Activated naive CD4-positive, alpha-beta T cell treated with anti-CD3 and anti-CD28 coated beads, Interleukin-2, amount 50 U/mL, for 72 hours (primary cell): Measurements from ENCODE around the gene TNP1. TPM values are rescaled to one million over a fixed set of nuclear protein-coding genes. Genes with fewer than 3 reads are reported as not detected.

Experiments
- ATAC-seq, 2 donors: fragments of 150-1000 bp; cut with Tn5 transposase; 2 replicates each; pipeline ENCODE4 v1.10.0; 2021; ENCODE audit warnings: mild to moderate bottlenecking in 2 of 2, moderate library complexity in 2 of 2
- DNase-seq, 2 donors: peaks; one replicate each; pipeline ENCODE4 v3.0.0; 2021 to 2022; ENCODE audit warnings: low spot score in 2 of 2
- H3K27ac Mint-ChIP-seq, 2 donors: one replicate each; pipeline ENCODE4 v1.8.0; 2022; ENCODE audit warnings: mild to moderate bottlenecking in 2 of 2, mixed read lengths in 2 of 2
- H3K36me3 Mint-ChIP-seq, 2 donors: one replicate each; pipeline ENCODE4 v1.8.0; 2022; ENCODE audit warnings: mixed read lengths in 2 of 2
- H3K9me3 Mint-ChIP-seq, 2 donors: one replicate each; pipeline ENCODE4 v1.8.0; 2022; ENCODE audit warnings: mixed read lengths in 2 of 2
- total RNA-seq, 2 donors: library from RNA; stranded (reverse); gene quantifications; one replicate each; pipeline ENCODE4 v1.2.3, GENCODE V29; 2022

The TNP1 gene
- not detected for total RNA-seq

- H3K9me3 Mint-ChIP-seq = no peaks in the 10 kb centered on the region
- DNase-seq (no peak), ATAC-seq (no peak)
- H3K27ac Mint-ChIP-seq = peak within 1 kb of the TSS in 1 of 2 donors; percentile 45
- no peaks in the 10 kb centered on the region for H3K36me3 Mint-ChIP-seq
Observed at GRCh38 chr2:216859944-216860343, at the start of gene TNP1. Gene TNP1 (minus strand): TSS chr2:216860064. CDS start chr2:216860034, 30 bp downstream.

- DNase-seq (no peak), ATAC-seq (no peak)
- Mint-ChIP-seq H3K9me3 (peaks cover 6 to 8% of the 10 kb centered on the region in 2 donors), H3K27ac (no peak overlapping the region), H3K36me3 (peaks cover 2 to 7% of the 10 kb centered on the region in 2 donors)
Observed at GRCh38 chr2:216908300-216908699, 48.4 kb upstream of the TNP1 start.

- peaks cover 12 to 18% of the 10 kb centered on the region in 2 donors for H3K9me3 Mint-ChIP-seq
- ATAC-seq = no peak
Observed at GRCh38 chr2:216905649-216906329, 45.9 kb upstream of the TNP1 start.

GRCh38 chr2:216904974-216905373 lies 45.1 kb upstream of the TNP1 start:
- Mint-ChIP-seq H3K9me3 (peaks cover 17 to 25% of the 10 kb centered on the region in 2 donors), H3K27ac (no peak overlapping the region), H3K36me3 (peaks cover 18 to 31% of the 10 kb centered on the region in 2 donors)
- no peak for DNase-seq
- ATAC-seq = no peak

More at GRCh38 chr2:216905649-216906329, 45.9 kb upstream of the TNP1 start:
- H3K27ac Mint-ChIP-seq = no peak overlapping the region
- peaks cover 10 to 23% of the 10 kb centered on the region in 2 donors for H3K36me3 Mint-ChIP-seq
- no peak for DNase-seq

- ATAC-seq (no peak), DNase-seq (no peak)
- H3K9me3 Mint-ChIP-seq = peaks cover 17 to 25% of the 10 kb centered on the region in 2 donors
- no peak overlapping the region for H3K27ac Mint-ChIP-seq
- H3K36me3 Mint-ChIP-seq = peaks cover 22 to 32% of the 10 kb centered on the region in 2 donors
Observed at GRCh38 chr2:216904554-216904953, 44.7 kb upstream of the TNP1 start.

- DNase-seq (no peak), ATAC-seq (no peak)
- Mint-ChIP-seq H3K36me3 (peaks cover 22 to 32% of the 10 kb centered on the region in 2 donors), H3K9me3 (peaks cover 22 to 25% of the 10 kb centered on the region in 2 donors), H3K27ac (no peak overlapping the region)
Observed at GRCh38 chr2:216903470-216903869, 43.6 kb upstream of the TNP1 start.

GRCh38 chr2:216901273-216901672 lies 41.4 kb upstream of the TNP1 start:
- no peak overlapping the region for H3K27ac Mint-ChIP-seq
- DNase-seq (no peak), ATAC-seq (no peak)
- peaks cover 25 to 28% of the 10 kb centered on the region in 2 donors for H3K9me3 Mint-ChIP-seq
- peaks cover 30 to 32% of the 10 kb centered on the region in 2 donors for H3K36me3 Mint-ChIP-seq

GRCh38 chr2:216900406-216900805 lies 40.5 kb upstream of the TNP1 start:
- ATAC-seq = no peak
- Mint-ChIP-seq H3K27ac (no peak overlapping the region), H3K9me3 (peaks cover 29 to 32% of the 10 kb centered on the region in 2 donors), H3K36me3 (peaks cover 30 to 32% of the 10 kb centered on the region in 2 donors)
- no peak for DNase-seq

GRCh38 chr2:216897561-216898203 lies 37.8 kb upstream of the TNP1 start:
- Mint-ChIP-seq H3K9me3 (peaks cover 15 to 20% of the 10 kb centered on the region in 2 donors), H3K27ac (peak overlapping the region in 1 of 2 donors; percentile 58), H3K36me3 (peaks cover 19 to 21% of the 10 kb centered on the region in 2 donors)
- ATAC-seq (peak; percentile 39 to 79), DNase-seq (no peak)

- ATAC-seq = no peak
- H3K36me3 Mint-ChIP-seq = no peaks in the 10 kb centered on the region
Observed at GRCh38 chr2:216890138-216890537, 30.3 kb upstream of the TNP1 start.

GRCh38 chr2:216888887-216889622 lies 29.2 kb upstream of the TNP1 start:
- ATAC-seq = no peak
- Mint-ChIP-seq H3K27ac (no peak overlapping the region), H3K36me3 (no peaks in the 10 kb centered on the region), H3K9me3 (peaks cover 0 to 6% of the 10 kb centered on the region in 2 donors)
- DNase-seq = no peak

More at GRCh38 chr2:216890138-216890537, 30.3 kb upstream of the TNP1 start:
- Mint-ChIP-seq H3K9me3 (peaks cover 0 to 6% of the 10 kb centered on the region in 2 donors), H3K27ac (no peak overlapping the region)
- no peak for DNase-seq

- ATAC-seq (no peak), DNase-seq (no peak)
- Mint-ChIP-seq H3K9me3 (peaks cover 0 to 6% of the 10 kb centered on the region in 2 donors), H3K27ac (no peak overlapping the region), H3K36me3 (no peaks in the 10 kb centered on the region)
Observed at GRCh38 chr2:216888081-216888480, 28.2 kb upstream of the TNP1 start.

GRCh38 chr2:216887138-216887537 lies 27.3 kb upstream of the TNP1 start:
- peaks cover 0 to 6% of the 10 kb centered on the region in 2 donors for H3K9me3 Mint-ChIP-seq

GRCh38 chr2:216885117-216885553 lies 25.3 kb upstream of the TNP1 start:
- ATAC-seq (no peak), DNase-seq (no peak)
- Mint-ChIP-seq H3K9me3 (peaks cover 0 to 7% of the 10 kb centered on the region in 2 donors), H3K36me3 (no peaks in the 10 kb centered on the region), H3K27ac (no peak overlapping the region)

More at GRCh38 chr2:216887138-216887537, 27.3 kb upstream of the TNP1 start:
- no peak for DNase-seq
- H3K36me3 Mint-ChIP-seq = no peaks in the 10 kb centered on the region
- no peak overlapping the region for H3K27ac Mint-ChIP-seq
- ATAC-seq = no peak

- H3K9me3 Mint-ChIP-seq = peaks cover 0 to 11% of the 10 kb centered on the region in 2 donors
- DNase-seq = no peak
- no peaks in the 10 kb centered on the region for H3K36me3 Mint-ChIP-seq
- no peak for ATAC-seq
- H3K27ac Mint-ChIP-seq = no peak overlapping the region
Observed at GRCh38 chr2:216884347-216884746, 24.5 kb upstream of the TNP1 start.

- DNase-seq (no peak), ATAC-seq (no peak)
- H3K9me3 Mint-ChIP-seq = peaks cover 0 to 11% of the 10 kb centered on the region in 2 donors
- no peak overlapping the region for H3K27ac Mint-ChIP-seq
- H3K36me3 Mint-ChIP-seq = no peaks in the 10 kb centered on the region
Observed at GRCh38 chr2:216882876-216883275, 23.0 kb upstream of the TNP1 start.

GRCh38 chr2:216881411-216881810 lies 21.5 kb upstream of the TNP1 start:
- H3K27ac Mint-ChIP-seq = peak overlapping the region; percentile 47 to 82
- peaks cover 0 to 11% of the 10 kb centered on the region in 2 donors for H3K9me3 Mint-ChIP-seq

More at GRCh38 chr2:216881411-216881810, 21.5 kb upstream of the TNP1 start:
- no peak for DNase-seq
- no peaks in the 10 kb centered on the region for H3K36me3 Mint-ChIP-seq
- no peak for ATAC-seq
